Liver (tissue), 9 donors: Measurements from ENCODE around the gene RPL7A. TPM values are rescaled to one million over a fixed set of nuclear protein-coding genes. Genes with fewer than 3 reads are reported as not detected.
"Not testable (repeated sequence)": the region's sequence is repeated elsewhere in the genome, so short reads cannot be mapped to it uniquely, and the experiment has no call there.

Experiments
- DNase-seq: peaks from one replicate; pipeline ENCODE4 v3.0.0-alpha.2; 2017; ENCODE audit warnings: low spot score
- H3K27ac ChIP-seq, 2 donors: one replicate each; pipeline ENCODE4 v1.7.0; 2013; ENCODE audit warnings: inconsistent platforms in 2 of 2, low read length in 2 of 2, control low read depth in 1 of 2, low read depth in 1 of 2, mild to moderate bottlenecking in 1 of 2
- H3K27me3 ChIP-seq, 4 donors: one replicate each; pipeline versions ENCODE4 v1.6.1 to v1.7.0; 2013; ENCODE audit warnings: low read length in 3 of 4, inconsistent platforms in 1 of 4, mild to moderate bottlenecking in 1 of 4, moderate library complexity in 1 of 4; ENCODE audit not compliant: control insufficient read depth in 4 of 4, insufficient read depth in 4 of 4
- H3K36me3 ChIP-seq, 4 donors: one replicate each; pipeline versions ENCODE4 v1.6.1 to v1.7.0; 2013; ENCODE audit warnings: low read length in 3 of 4, mild to moderate bottlenecking in 3 of 4, low read depth in 1 of 4, moderate library complexity in 1 of 4; ENCODE audit not compliant: control insufficient read depth in 4 of 4, insufficient read depth in 3 of 4
- H3K4me1 ChIP-seq, 4 donors: one replicate each; pipeline versions ENCODE4 v1.6.1 to v1.7.0; 2013; ENCODE audit warnings: low read length in 3 of 4, mild to moderate bottlenecking in 3 of 4, moderate library complexity in 1 of 4; ENCODE audit not compliant: control insufficient read depth in 4 of 4, insufficient read depth in 4 of 4
- H3K4me3 ChIP-seq, 3 donors: one replicate each; pipeline versions ENCODE4 v1.6.1 to v1.7.0; 2013; ENCODE audit warnings: low read length in 3 of 3, control low read depth in 1 of 3, low read depth in 1 of 3, mild to moderate bottlenecking in 1 of 3
- H3K9ac ChIP-seq, 2 donors: one replicate each; pipeline ENCODE4 v1.7.0; 2013; ENCODE audit warnings: low read length in 2 of 2, mild to moderate bottlenecking in 2 of 2, moderate library complexity in 2 of 2, control low read depth in 1 of 2, low read depth in 1 of 2
- H3K9me3 ChIP-seq, 4 donors: one replicate each; pipeline versions ENCODE4 v1.6.1 to v1.7.0; 2013; ENCODE audit warnings: low read length in 3 of 4; ENCODE audit not compliant: control insufficient read depth in 4 of 4
- ATF3 ChIP-seq: IDR thresholded peaks from 2 replicates; pipeline ENCODE4 v1.6.1; 2016; ENCODE audit warnings: antibody characterized with exemption
- CTCF ChIP-seq: fragments of 150-350 bp; IDR thresholded peaks from 2 replicates; pipeline ENCODE4 v1.5.1; 2017; ENCODE audit warnings: improper control_type of control experiment, low read depth, low read length; ENCODE audit not compliant: missing input control
- EGR1 ChIP-seq, 2 donors: IDR thresholded peaks; 2 replicates each; pipeline ENCODE4 v1.6.1; 2016 to 2018; ENCODE audit warnings: antibody characterized with exemption in 2 of 2, low read depth in 2 of 2
- FOXA1 ChIP-seq: IDR thresholded peaks from 2 replicates; pipeline ENCODE4 v1.6.1; 2016; ENCODE audit warnings: antibody characterized with exemption
- FOXA2 ChIP-seq: IDR thresholded peaks from 2 replicates; pipeline ENCODE4 v1.6.1; 2016; ENCODE audit warnings: antibody characterized with exemption
- GABPA ChIP-seq, 2 donors: IDR thresholded peaks in 1 of 2; conservative IDR thresholded peaks in 1 of 2; 2 replicates each; pipeline ENCODE4 v1.6.1; 2016; ENCODE audit warnings: antibody characterized with exemption in 2 of 2, mild to moderate bottlenecking in 1 of 2, moderate library complexity in 1 of 2
- HNF4A ChIP-seq, 2 donors: conservative IDR thresholded peaks; 2 replicates each; pipeline ENCODE4 v1.6.1; 2016; ENCODE audit warnings: antibody characterized with exemption in 2 of 2, mild to moderate bottlenecking in 2 of 2
- HNF4G ChIP-seq: IDR thresholded peaks from 2 replicates; pipeline ENCODE4 v1.6.1; 2016; ENCODE audit warnings: antibody characterized with exemption
- JUND ChIP-seq, 2 donors: IDR thresholded peaks; 2 replicates each; pipeline ENCODE4 v1.6.1; 2016; ENCODE audit warnings: antibody characterized with exemption in 2 of 2
- MAX ChIP-seq: IDR thresholded peaks from 2 replicates; pipeline ENCODE4 v1.6.1; 2016; ENCODE audit warnings: antibody characterized with exemption
- NR2F2 ChIP-seq: IDR thresholded peaks from 2 replicates; pipeline ENCODE4 v1.6.1; 2016; ENCODE audit warnings: antibody characterized with exemption
- RAD21 ChIP-seq, 2 donors: IDR thresholded peaks; 2 replicates each; pipeline ENCODE4 v1.6.1; 2016; ENCODE audit warnings: antibody characterized with exemption in 2 of 2, mild to moderate bottlenecking in 2 of 2
- REST ChIP-seq: IDR thresholded peaks from 2 replicates; pipeline ENCODE4 v1.6.1; 2016; ENCODE audit warnings: antibody characterized with exemption, mild to moderate bottlenecking
- RXRA ChIP-seq, 2 donors: IDR thresholded peaks; 2 replicates each; pipeline ENCODE4 v1.6.1; 2017 to 2018; ENCODE audit warnings: antibody characterized with exemption in 2 of 2, mild to moderate bottlenecking in 1 of 2
- SP1 ChIP-seq: IDR thresholded peaks from 2 replicates; pipeline ENCODE4 v1.6.1; 2018; ENCODE audit warnings: antibody characterized with exemption, mild to moderate bottlenecking
- TAF1 ChIP-seq: conservative IDR thresholded peaks from 2 replicates; pipeline ENCODE4 v1.6.1; 2016; ENCODE audit warnings: antibody characterized with exemption, mild to moderate bottlenecking
- YY1 ChIP-seq: IDR thresholded peaks from 2 replicates; pipeline ENCODE4 v1.6.1; 2016; ENCODE audit warnings: antibody characterized with exemption, mild to moderate bottlenecking
- ZBTB33 ChIP-seq: IDR thresholded peaks from 2 replicates; pipeline ENCODE4 v1.6.1; 2016; ENCODE audit warnings: antibody characterized with exemption
- WGBS: extraction: QIAGEN DNeasy Blood & Tissue Kit; methylation state at CpG from one replicate; pipeline ENCODE4 v1.1.7; 2013; 5-methylcytosine and 5-hydroxymethylcytosine counted together
- polyA plus RNA-seq, 2 donors: library from polyadenylated mRNA; stranded (reverse) in 1 of 2; unstranded in 1 of 2; fragments of 200-250 nt in 1 of 2; fragments of >200 nt in 1 of 2; fragmentation: Nextera tagmentation in 1 of 2; extraction: Ambion mirVana in 1 of 2; gene quantifications; one replicate each; pipeline versions ENCODE4 v1.2.1 to v1.2.3, GENCODE V29; 2013 to 2015
- total RNA-seq, 2 donors: library from RNA; depleted of rRNA; stranded (reverse); fragments of >200 nt; gene quantifications; one replicate each; pipeline ENCODE4 v1.2.3, GENCODE V29; 2014
- donor health status: healthy.
- donor health status: healthy.
- donor health status: healthy.
- donor health status: healthy.
- donor health status: healthy.

The RPL7A gene
- total and polyA plus RNA-seq, 4 donors, result 215 to 930 (median 704) TPM

GRCh38 chr9:133329306-133330156, 18.5 kb upstream of the RPL7A start:
- H3K27me3 ChIP-seq, H3K27ac ChIP-seq, H3K9ac ChIP-seq, H3K9me3 ChIP-seq, DNase-seq, H3K4me3 ChIP-seq: not testable (repeated sequence)
- Histone ChIP-seq H3K36me3 (peaks cover 20 to 39% (median 29%) of the 10 kb centered on the region in 4 donors), H3K4me1 (peaks cover 0 to 10% (median 3%) of the 10 kb centered on the region in 4 donors)
- peak; percentile 40 for TF ChIP-seq CTCF
- TF ChIP-seq HNF4A (conservative IDR thresholded peaks at IDR 0.05), result peak in 1 of 2 donors; percentile 20
- peak; percentile 62 to 73 for TF ChIP-seq RAD21 (IDR thresholded peaks at IDR 0.05)
- WGBS, result 57% methylated on average over 21 of the region's 21 CpGs

GRCh38 chr9:133331221-133331620, 16.8 kb upstream of the RPL7A start:
- WGBS, result 89% methylated on average over 19 of the region's 19 CpGs
- no peak for DNase-seq
- peaks cover 20 to 39% (median 29%) of the 10 kb centered on the region in 4 donors for H3K36me3 ChIP-seq
- no peak for TF ChIP-seq NR2F2
- no peak for TF ChIP-seq TAF1
- TF ChIP-seq FOXA2, result no peak
- no peak for TF ChIP-seq RAD21 (IDR thresholded peaks at IDR 0.05)
- no peak for TF ChIP-seq ATF3
- no peak for TF ChIP-seq REST
- TF ChIP-seq HNF4G, result no peak
- TF ChIP-seq EGR1 (IDR thresholded peaks at IDR 0.05; ENCODE audit: low read depth in 2 of 2), result no peak
- TF ChIP-seq CTCF, result no peak
- TF ChIP-seq ZBTB33, result no peak
- TF ChIP-seq RXRA (IDR thresholded peaks at IDR 0.05), result no peak
- TF ChIP-seq YY1, result no peak
- TF ChIP-seq MAX, result no peak
- no peak for TF ChIP-seq JUND (IDR thresholded peaks at IDR 0.05)
- TF ChIP-seq GABPA (IDR thresholded peaks at IDR 0.05 in 1 of 2, conservative IDR thresholded peaks at IDR 0.05 in 1 of 2), result no peak
- TF ChIP-seq FOXA1, result no peak
- TF ChIP-seq SP1, result no peak
- TF ChIP-seq HNF4A (conservative IDR thresholded peaks at IDR 0.05), result no peak
- no peak overlapping the region for H3K9ac ChIP-seq
- no peaks in the 10 kb centered on the region for H3K27me3 ChIP-seq
- H3K27ac ChIP-seq, result no peak overlapping the region
- H3K9me3 ChIP-seq, result no peaks in the 10 kb centered on the region
- no peak overlapping the region for H3K4me3 ChIP-seq
- H3K4me1 ChIP-seq, result peaks cover 0 to 21% (median 9%) of the 10 kb centered on the region in 4 donors
